HG03064 (cell line): ENCODE results near the gene ADAM15.

Source experiments
- ATAC-seq: cut with Tn5 transposase; IDR thresholded peaks from one replicate; pipeline ENCODE4 v1.9.1; 2021; ENCODE audit warnings: low read depth; ENCODE audit not compliant: unreplicated experiment

Gene ADAM15

DNA sequence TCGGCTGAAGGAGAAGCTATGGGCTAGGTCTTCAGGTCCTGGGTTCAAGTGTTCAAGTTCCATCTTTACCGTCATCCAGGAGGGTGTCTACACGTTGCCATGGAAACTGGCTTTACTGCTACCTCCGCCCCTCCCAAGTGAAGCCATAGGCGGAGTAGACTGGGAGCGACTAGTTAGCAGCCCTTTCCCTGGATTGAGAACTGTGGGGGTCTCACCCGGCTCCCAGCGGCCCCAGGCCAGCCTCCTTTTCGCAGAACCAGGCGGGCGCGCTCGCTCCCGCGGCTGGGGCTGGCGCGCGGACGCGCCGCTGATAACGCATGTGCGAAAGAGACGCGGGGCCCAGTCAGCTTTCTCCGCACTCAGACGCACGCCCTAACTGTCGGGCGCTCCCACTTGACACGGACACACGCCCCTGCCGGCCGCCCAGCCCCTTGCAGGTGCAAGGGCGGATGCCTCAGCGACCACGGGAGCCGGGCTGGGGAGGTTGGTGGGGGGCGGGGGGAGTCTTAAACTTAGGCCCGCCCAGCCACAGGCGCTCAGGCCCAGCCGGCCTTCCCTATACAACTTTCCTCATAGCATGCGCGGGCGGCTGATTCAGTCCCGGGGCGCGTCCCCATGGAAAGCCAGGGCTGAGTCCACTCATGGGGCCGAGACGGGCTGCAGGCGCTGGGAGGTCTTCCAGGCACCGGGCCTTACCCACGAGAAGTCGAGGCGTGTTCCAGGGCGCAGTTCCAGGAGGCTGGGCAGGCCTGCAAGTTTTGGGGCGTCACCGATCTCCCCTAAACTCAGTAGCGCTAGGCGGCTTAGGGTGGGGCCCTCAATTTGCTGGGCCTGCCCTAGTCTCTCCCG, 19.8 kb downstream of the ADAM15 start:
- no peak for ATAC-seq

DNA sequence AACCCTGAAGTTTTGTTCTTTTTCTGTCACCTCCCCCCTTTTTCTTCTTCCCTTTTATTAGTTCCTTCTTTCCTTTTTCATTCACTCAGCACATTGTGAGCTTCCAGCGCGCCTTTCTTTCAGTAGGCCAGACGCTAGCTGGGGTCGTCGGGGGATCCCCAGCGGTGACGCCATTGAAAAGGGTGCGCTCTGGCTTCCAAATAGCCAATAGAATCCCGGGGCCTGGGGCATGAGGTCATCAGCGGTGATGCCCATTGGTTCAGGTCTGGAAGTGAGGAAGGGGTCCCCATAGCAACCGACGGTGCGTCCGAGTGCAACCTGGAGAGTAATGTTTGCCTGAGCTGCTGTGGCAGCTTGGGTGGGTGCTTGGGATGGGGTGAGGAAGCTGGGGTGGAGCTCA, 20.6 kb downstream of the ADAM15 start:
- ATAC-seq: no peak

- ATAC-seq: no peak
Observed at GRCh38 chr1:155072531-155073289, 21.6 kb downstream of the ADAM15 start.

DNA sequence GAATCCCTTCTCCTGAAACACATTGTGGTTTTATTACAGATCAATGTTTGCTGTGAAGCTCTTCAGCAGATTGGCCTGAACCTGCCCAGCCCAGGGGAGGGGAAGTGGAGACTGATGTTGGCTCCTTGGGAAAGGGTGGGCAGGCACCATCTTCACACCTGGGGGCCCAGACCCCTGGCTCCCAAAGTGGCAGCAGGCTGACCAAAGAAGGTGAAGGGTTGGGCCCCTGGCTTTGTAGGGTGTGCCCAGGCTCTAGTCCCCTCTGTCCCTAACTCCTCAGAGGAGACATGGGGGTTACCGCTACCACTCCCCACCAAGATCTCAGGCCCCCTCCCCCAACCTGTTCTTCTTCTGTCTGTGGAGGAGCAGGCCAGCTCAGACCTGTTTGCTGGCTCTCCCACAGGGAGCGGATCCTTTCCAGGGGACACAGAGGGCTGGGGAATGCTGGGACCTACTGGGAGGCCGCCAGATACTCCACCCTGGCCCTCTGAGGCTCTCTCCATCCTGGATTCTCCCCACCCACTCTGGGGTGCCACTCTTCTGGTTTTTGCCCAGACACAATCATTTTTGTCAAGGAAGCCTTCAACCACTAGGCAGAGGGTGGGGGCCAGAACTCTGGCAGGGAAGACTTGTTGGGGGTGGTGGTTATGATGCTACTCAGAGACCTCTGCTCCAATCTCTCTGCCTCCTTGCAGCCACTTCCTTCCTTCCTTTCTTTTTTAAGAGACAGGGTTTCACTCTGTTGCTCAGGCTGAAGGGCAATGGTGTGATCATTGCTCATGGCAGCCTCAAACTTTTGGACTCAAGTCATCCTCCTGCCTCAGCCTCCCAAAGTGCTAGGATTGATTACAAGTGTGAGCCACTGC, 22.5 kb downstream of the ADAM15 start:
- no peak for ATAC-seq

- no peak for ATAC-seq
Observed at GRCh38 chr1:155075535-155075934, 24.4 kb downstream of the ADAM15 start.

- ATAC-seq: no peak
Observed at GRCh38 chr1:155076371-155076770, 25.3 kb downstream of the ADAM15 start.

DNA sequence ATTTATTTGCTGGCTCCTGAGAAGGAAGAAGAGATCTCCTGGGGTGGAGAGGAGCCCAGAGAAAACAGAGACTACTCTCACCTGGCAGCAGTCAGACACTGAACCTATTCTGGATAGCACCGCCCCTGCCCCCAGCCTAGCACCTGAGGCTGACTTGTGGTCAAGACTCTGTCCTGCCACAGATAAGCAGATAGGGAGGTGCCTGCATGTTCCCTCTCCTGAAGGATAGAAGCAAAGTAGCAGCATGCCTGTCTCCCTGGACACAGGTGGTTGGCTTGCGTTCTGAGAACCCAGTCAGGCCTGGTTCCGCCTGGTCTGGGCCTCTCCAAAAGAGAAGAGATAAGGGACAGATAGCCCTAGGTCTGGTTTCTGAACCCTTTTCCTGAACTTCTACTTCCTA, 26.2 kb downstream of the ADAM15 start:
- no peak for ATAC-seq

GRCh38 chr1:155077758-155078445, 26.8 kb downstream of the ADAM15 start:
- ATAC-seq: no peak

GRCh38 chr1:155078469-155079209, 27.5 kb downstream of the ADAM15 start, which contains the start of gene EFNA3:
TSS of gene EFNA3 (plus strand) at chr1:155078837. CDS start at chr1:155078942, 105 bp downstream.
- ATAC-seq: no peak

DNA sequence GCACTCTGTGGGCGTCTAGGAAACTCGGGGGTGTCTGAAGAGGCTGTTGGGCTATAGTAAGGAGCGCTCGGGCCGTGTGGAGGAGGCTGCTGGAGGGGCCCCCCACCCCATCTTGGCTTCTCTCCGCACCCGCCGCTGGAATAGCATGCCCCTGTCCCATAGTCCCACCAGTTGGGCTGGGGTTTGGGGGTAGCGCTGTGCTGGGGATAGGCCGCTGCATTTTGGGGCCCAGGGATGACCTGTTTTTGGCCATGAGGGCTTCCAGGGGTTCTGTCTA, 28.0 kb downstream of the ADAM15 start:
- no peak for ATAC-seq

GRCh38 chr1:155079487-155080311, 28.6 kb downstream of the ADAM15 start:
- no peak for ATAC-seq

- ATAC-seq: no peak
Observed at GRCh38 chr1:155080312-155081228, 29.5 kb downstream of the ADAM15 start.

DNA sequence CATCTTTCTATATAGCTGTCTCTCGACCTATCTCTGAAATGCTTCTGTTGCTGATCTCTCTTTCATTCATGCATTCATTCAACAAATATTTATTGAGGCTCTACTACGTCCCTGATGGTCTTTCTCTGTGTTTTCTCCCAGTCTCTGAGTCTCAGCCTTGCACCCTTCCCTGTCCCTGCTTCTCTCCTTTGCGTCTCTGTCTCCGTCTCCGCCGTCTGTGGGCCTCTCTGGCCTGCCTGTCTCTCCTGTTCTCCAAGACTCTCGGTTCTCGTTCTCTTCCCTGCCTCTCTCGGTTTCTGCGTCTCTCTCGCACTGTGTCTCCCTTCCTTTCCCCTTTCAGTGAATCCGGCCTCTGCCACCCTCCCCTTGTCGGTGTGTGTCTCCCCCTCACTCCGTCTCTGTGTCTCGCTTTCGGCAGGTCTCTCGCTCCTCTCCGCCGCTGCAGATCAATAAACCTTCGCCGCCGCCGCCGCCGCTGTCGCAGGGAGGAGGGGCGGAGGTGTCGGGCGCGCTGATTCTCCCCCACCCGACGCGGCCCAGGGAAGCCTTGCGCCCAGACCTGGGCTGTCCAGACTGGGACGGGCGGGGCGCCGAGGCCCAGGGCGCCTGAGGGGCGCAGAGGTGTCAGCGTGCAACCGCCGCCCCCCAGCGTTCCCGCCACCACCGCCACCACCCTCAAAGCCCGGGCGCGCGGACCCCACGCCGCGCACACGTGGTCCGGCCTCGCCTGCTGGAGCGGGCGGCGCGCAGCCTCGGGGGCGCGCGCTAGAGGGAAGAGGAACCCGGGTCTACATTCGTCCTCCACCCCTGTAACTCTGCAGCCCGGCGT, 30.6 kb downstream of the ADAM15 start:
- ATAC-seq: no peak

DNA sequence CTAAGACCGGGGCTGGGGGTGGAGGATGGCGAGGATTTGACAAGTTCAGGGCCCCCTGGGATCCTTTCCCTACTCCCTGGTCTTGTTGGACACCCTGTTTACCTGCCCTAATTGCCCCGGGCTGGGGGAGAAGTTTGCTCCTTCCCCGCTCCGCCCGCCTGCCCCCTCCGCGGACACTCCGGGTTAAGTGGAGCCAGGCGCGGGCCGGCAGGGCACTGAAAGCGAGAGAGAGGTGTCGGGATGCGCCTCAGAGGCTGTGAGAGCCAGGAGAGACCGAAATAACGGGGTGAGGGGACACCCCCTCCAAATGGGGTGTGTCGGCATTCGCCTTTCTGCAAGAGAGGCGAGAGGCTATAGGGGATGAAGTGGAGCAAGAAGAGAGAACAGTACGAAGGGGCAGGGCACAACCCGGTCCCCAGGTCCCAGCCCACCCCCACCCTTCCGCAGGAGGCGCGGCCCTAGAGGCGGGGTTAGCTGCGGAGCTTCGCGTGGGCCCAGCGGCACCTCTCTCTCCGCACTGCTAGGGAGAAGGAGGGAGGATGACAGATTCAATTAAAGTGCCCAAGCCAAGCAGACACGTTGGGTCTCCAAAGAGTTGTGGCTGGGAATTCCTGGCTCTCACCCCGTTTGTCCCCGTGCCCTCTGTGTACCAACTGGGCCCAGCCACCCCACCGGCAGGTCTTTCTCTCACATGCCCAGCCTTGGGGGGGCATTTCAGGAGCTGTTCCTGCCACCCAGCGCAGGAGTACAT, 31.4 kb downstream of the ADAM15 start:
- no peak for ATAC-seq

DNA sequence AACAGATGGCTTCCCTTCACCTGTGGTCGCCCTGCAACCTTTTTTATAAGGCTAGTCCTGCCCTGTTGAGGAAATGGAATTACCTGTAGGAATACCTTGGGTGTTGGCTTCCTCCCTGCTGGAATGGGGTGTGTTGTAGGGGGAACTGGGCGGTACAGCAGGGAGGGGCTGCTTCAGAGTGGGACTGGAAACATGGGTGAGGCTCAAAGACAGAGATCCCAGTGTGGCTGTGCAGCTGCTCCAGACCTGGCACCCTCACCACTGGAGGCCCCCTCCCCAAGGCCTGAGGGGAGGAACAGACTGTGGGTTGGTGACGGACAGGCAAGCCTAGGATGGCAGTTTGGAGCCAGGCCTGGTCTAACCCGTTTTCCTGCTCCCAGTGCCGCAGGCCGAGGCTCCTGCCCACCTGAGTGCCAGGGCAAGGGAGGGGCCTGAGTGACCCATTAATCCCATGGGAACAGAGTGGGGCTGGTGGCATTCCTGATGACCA, 32.0 kb downstream of the ADAM15 start:
- ATAC-seq: no peak
